ENCODE measurements around the gene PAK4.

GRCh38 chr19:39179754-39180153 lies 54.2 kb downstream of the PAK4 start:
- TF ChIP-seq EZH2phosphoT487 (IDR thresholded peaks at IDR 0.05; ENCODE audit: low read depth, severe bottlenecking, unreplicated experiment) (no peak), CTCF (IDR thresholded peaks at IDR 0.05; ENCODE audit: poor library complexity) (no peak)
